H1 (cell line): Measurements from ENCODE around the gene GALNT17. TPM values are rescaled to one million over a fixed set of nuclear protein-coding genes. Genes with fewer than 3 reads are reported as not detected.

Source experiments
- CTCF ChIA-PET: fragments of 300-600 bp; sonication (Branson Sonifier 250); formaldehyde crosslinking; loops from one replicate; lab custom pipeline; 2021; ENCODE audit not compliant: partially characterized antibody; lab: Charles Lee
- POLR2A ChIA-PET: fragments of 300-600 bp; sonication (Branson Sonifier 250); formaldehyde crosslinking; loops from one replicate; lab custom pipeline; 2021; ENCODE audit warnings: inconsistent platforms; ENCODE audit not compliant: partially characterized antibody; lab: Charles Lee
- DNase-seq, 2 experiments: peaks; one replicate each; pipeline versions ENCODE4 v3.0.0 to v3.0.0-alpha.2; 2010 to 2022; ENCODE audit warnings: low spot score in 2 of 2, low read depth in 1 of 2, mixed read lengths in 1 of 2
- FAIRE-seq: peaks from 2 replicates; lab custom pipeline; 2011; peaks lifted over from hg19 to GRCh38; lab: Jason Lieb, UNC
- H2AFZ ChIP-seq: 2 replicates; pipeline ENCODE4 v1.8.1; 2012; ENCODE audit warnings: low read length, inconsistent platforms
- H2AK5ac ChIP-seq: 2 replicates; pipeline ENCODE4 v1.6.1; 2013; ENCODE audit warnings: low read depth, low read length
- H2BK120ac ChIP-seq: replicated peaks from 2 replicates; pipeline ENCODE3; 2013; ENCODE audit warnings: low read depth, low read length, inconsistent platforms
- H2BK12ac ChIP-seq: 2 replicates; pipeline ENCODE4 v1.6.1; 2013; ENCODE audit warnings: low read depth, low read length
- H2BK15ac ChIP-seq: 2 replicates; pipeline ENCODE4 v1.6.1; 2013; ENCODE audit warnings: low read length
- H2BK20ac ChIP-seq: 2 replicates; pipeline ENCODE4 v1.6.1; 2013; ENCODE audit warnings: low read length
- H2BK5ac ChIP-seq: 2 replicates; pipeline ENCODE4 v1.6.1; 2013; ENCODE audit warnings: low read depth, low read length
- H3K14ac ChIP-seq: 2 replicates; pipeline ENCODE4 v1.6.1; 2013; ENCODE audit warnings: inconsistent platforms; ENCODE audit not compliant: insufficient read length
- H3K18ac ChIP-seq: 2 replicates; pipeline ENCODE4 v1.6.1; 2013; ENCODE audit warnings: low read length; ENCODE audit errors: extremely low read depth
- H3K23ac ChIP-seq: 2 replicates; pipeline ENCODE4 v1.6.1; 2013; ENCODE audit warnings: inconsistent platforms; ENCODE audit not compliant: insufficient read length
- H3K23me2 ChIP-seq: 2 replicates; pipeline ENCODE4 v1.6.1; 2013; ENCODE audit warnings: low read depth, low read length
- H3K27ac ChIP-seq: 2 replicates; pipeline ENCODE4 v1.6.1; 2011; ENCODE audit warnings: low read depth, low read length, inconsistent platforms
- H3K27me3 ChIP-seq, 4 experiments: replicated peaks in 1 of 4; 1 replicate in 1 of 4; 2 replicates in 3 of 4; pipeline versions ENCODE4 v1.6.1 to v1.8.1; 2011 to 2013; ENCODE audit warnings: low read length in 3 of 4, mild to moderate bottlenecking in 3 of 4, inconsistent platforms in 2 of 4, mixed read lengths in 2 of 4, moderate library complexity in 1 of 4; ENCODE audit not compliant: control insufficient read depth in 3 of 4, insufficient read depth in 3 of 4; ENCODE audit errors: extremely low read depth in 1 of 4
- H3K36me3 ChIP-seq, 4 experiments: 2 replicates each; pipeline versions ENCODE4 v1.6.1 to v1.8.1; 2011 to 2013; ENCODE audit warnings: mild to moderate bottlenecking in 4 of 4, low read length in 3 of 4, moderate library complexity in 2 of 4, control low read depth in 1 of 4, inconsistent platforms in 1 of 4; ENCODE audit not compliant: insufficient read depth in 4 of 4, control insufficient read depth in 2 of 4
- H3K4ac ChIP-seq: replicated peaks from 2 replicates; pipeline ENCODE3; 2013; ENCODE audit warnings: low read length, low read depth, mixed read lengths, inconsistent platforms; ENCODE audit not compliant: insufficient read length
- H3K4me1 ChIP-seq, 4 experiments: replicated peaks in 1 of 4; 1 replicate in 1 of 4; 2 replicates in 3 of 4; pipeline versions ENCODE4 v1.6.1 to v1.8.1; 2011 to 2013; ENCODE audit warnings: low read length in 3 of 4, inconsistent platforms in 2 of 4, mixed read lengths in 1 of 4; ENCODE audit not compliant: insufficient read depth in 4 of 4, control insufficient read depth in 3 of 4
- H3K4me2 ChIP-seq, 2 experiments: 2 replicates each; pipeline versions ENCODE4 v1.6.1 to v1.8.1; 2011 to 2013; ENCODE audit warnings: low read depth in 2 of 2, low read length in 2 of 2, control low read depth in 1 of 2, inconsistent platforms in 1 of 2, mild to moderate bottlenecking in 1 of 2; ENCODE audit not compliant: insufficient read depth in 1 of 2
- H3K4me3 ChIP-seq, 4 experiments: fragments of 200-600, 300-600 bp in 1 of 4; sonication (generic), shearing (Covaris generic), sonication (Bioruptor Twin) in 1 of 4; 2 replicates each; pipeline versions ENCODE4 v1.5.1 to v1.8.1; 2011 to 2016; ENCODE audit warnings: low read length in 4 of 4, low read depth in 3 of 4, control low read depth in 2 of 4, inconsistent platforms in 2 of 4, mild to moderate bottlenecking in 2 of 4, mixed read lengths in 1 of 4, moderate library complexity in 1 of 4; ENCODE audit not compliant: insufficient read depth in 2 of 4; ENCODE audit errors: extremely low read depth in 1 of 4
- H3K56ac ChIP-seq: replicated peaks from 2 replicates; pipeline ENCODE3; 2013; ENCODE audit warnings: low read depth, mild to moderate bottlenecking, mixed read lengths, low read length, inconsistent platforms; ENCODE audit not compliant: insufficient read length
- H3K79me1 ChIP-seq: 2 replicates; pipeline ENCODE4 v1.6.1; 2013; ENCODE audit warnings: low read depth, low read length, control low read depth
- H3K79me2 ChIP-seq, 2 experiments: 2 replicates each; pipeline versions ENCODE4 v1.6.1 to v1.8.1; 2012 to 2013; ENCODE audit warnings: low read length in 2 of 2, mild to moderate bottlenecking in 2 of 2, inconsistent platforms in 1 of 2; ENCODE audit not compliant: insufficient read depth in 2 of 2, control insufficient read depth in 1 of 2
- H3K9ac ChIP-seq, 4 experiments: replicated peaks in 1 of 4; 1 replicate in 1 of 4; 2 replicates in 3 of 4; pipeline versions ENCODE4 v1.6.1 to v1.8.1; 2011 to 2013; ENCODE audit warnings: low read depth in 3 of 4, low read length in 3 of 4, control low read depth in 2 of 4, mild to moderate bottlenecking in 2 of 4, moderate library complexity in 2 of 4, inconsistent platforms in 1 of 4; ENCODE audit errors: extremely low read depth in 1 of 4
- H3K9me3 ChIP-seq, 2 experiments: 2 replicates each; pipeline versions ENCODE4 v1.6.1 to v1.8.1; 2012 to 2013; ENCODE audit warnings: mild to moderate bottlenecking in 2 of 2, moderate library complexity in 2 of 2, control low read depth in 1 of 2, inconsistent platforms in 1 of 2, low read depth in 1 of 2, low read length in 1 of 2, mixed read lengths in 1 of 2; ENCODE audit not compliant: insufficient read depth in 2 of 2
- H4K20me1 ChIP-seq, 2 experiments: replicated peaks in 1 of 2; 2 replicates each; pipeline versions ENCODE3 to v1.8.1; 2011 to 2013; ENCODE audit warnings: inconsistent platforms in 2 of 2, low read length in 2 of 2, mild to moderate bottlenecking in 1 of 2; ENCODE audit not compliant: insufficient read depth in 2 of 2, control insufficient read depth in 1 of 2
- H4K5ac ChIP-seq: 2 replicates; pipeline ENCODE4 v1.6.1; 2013; ENCODE audit warnings: low read length, low read depth, mixed read lengths, inconsistent platforms; ENCODE audit not compliant: insufficient read length
- H4K8ac ChIP-seq: 2 replicates; pipeline ENCODE4 v1.8.0; 2013; ENCODE audit warnings: mild to moderate bottlenecking, moderate library complexity, low read length, inconsistent platforms; ENCODE audit not compliant: insufficient read depth; ENCODE audit errors: extremely low read depth
- H4K91ac ChIP-seq: replicated peaks from 2 replicates; pipeline ENCODE3; 2013; ENCODE audit warnings: low read length, mixed read lengths, inconsistent platforms; ENCODE audit not compliant: insufficient read length
- CHD1 ChIP-seq: IDR thresholded peaks from 2 replicates; pipeline ENCODE4 v1.6.1; 2012; ENCODE audit warnings: low read depth, low read length, improper control_type of control experiment
- GTF2F1 ChIP-seq: IDR thresholded peaks from 2 replicates; pipeline ENCODE4 v1.6.1; 2012; ENCODE audit warnings: low read depth, low read length, improper control_type of control experiment, borderline replicate concordance
- KDM4A ChIP-seq: IDR thresholded peaks from one replicate; pipeline ENCODE4 v1.7.1; 2012; ENCODE audit warnings: low read depth, mild to moderate bottlenecking, moderate library complexity, low read length, inconsistent platforms; ENCODE audit not compliant: severe bottlenecking
- PHF8 ChIP-seq: fragments of 200-600 bp; sonication (generic); conservative IDR thresholded peaks from 2 replicates; pipeline ENCODE4 v1.7.1; 2012; ENCODE audit warnings: low read depth, mild to moderate bottlenecking, inconsistent platforms, low read length, moderate library complexity
- POLR2AphosphoS5 ChIP-seq: IDR thresholded peaks from 2 replicates; pipeline ENCODE4 v1.6.1; 2011; ENCODE audit warnings: low read depth, low read length
- POU5F1 ChIP-seq: IDR thresholded peaks from 2 replicates; pipeline ENCODE4 v1.6.1; 2011; ENCODE audit warnings: low read depth, mild to moderate bottlenecking, low read length, moderate library complexity
- RNF2 ChIP-seq: fragments of 200-900, 300-1000 bp; sonication (generic); IDR thresholded peaks from 2 replicates; pipeline ENCODE4 v1.7.1; 2016; ENCODE audit warnings: borderline replicate concordance, low read depth, mild to moderate bottlenecking, antibody characterized with exemption, low read length; ENCODE audit not compliant: poor library complexity, severe bottlenecking; ENCODE audit errors: missing control alignments
- SAP30 ChIP-seq: fragments of 300-600 bp; sonication (generic); IDR thresholded peaks from 2 replicates; pipeline ENCODE4 v1.7.1; 2012; ENCODE audit warnings: low read length, moderate library complexity, mild to moderate bottlenecking, inconsistent platforms; ENCODE audit not compliant: insufficient read depth, insufficient replicate concordance
- SIRT6 ChIP-seq: IDR thresholded peaks from one replicate; pipeline ENCODE4 v1.7.1; 2012; ENCODE audit warnings: low read length, inconsistent platforms
- TAF1 ChIP-seq: IDR thresholded peaks from 2 replicates; pipeline ENCODE4 v1.6.1; 2011; ENCODE audit warnings: mild to moderate bottlenecking, low read depth, low read length
- TCF12 ChIP-seq: IDR thresholded peaks from 2 replicates; pipeline ENCODE4 v1.6.1; 2011; ENCODE audit warnings: low read depth, mild to moderate bottlenecking, low read length
- WGBS, 2 experiments: shearing (Covaris generic) in 1 of 2; methylation state at CpG; one replicate each; pipeline versions ENCODE4 v1.1.6 to v1.1.7; 2013 to 2015; ENCODE audit warnings: low lambda C conversion rate in 2 of 2, mixed read lengths in 2 of 2, inconsistent platforms in 1 of 2, low coverage in 1 of 2, missing lambda C conversion rate in 1 of 2; ENCODE audit not compliant: insufficient replicate concordance in 2 of 2, insufficient coverage in 1 of 2, insufficient read length in 1 of 2; ENCODE audit errors: extremely low coverage in 1 of 2, missing lambda C conversion rate in 1 of 2; 5-methylcytosine and 5-hydroxymethylcytosine counted together
- polyA plus RNA-seq, 7 experiments: library from polyadenylated mRNA; depleted of rRNA in 3 of 7; stranded (reverse) in 5 of 7; unstranded in 2 of 7; fragments of >200 nt in 5 of 7; fragments of 200-250 nt in 2 of 7; gene quantifications; 1 replicate in 5 of 7; 2 replicates in 1 of 7; 4 replicates in 1 of 7; pipeline versions ENCODE4 v1.2.1 to v1.2.3, GENCODE V29; 2011 to 2013; ENCODE audit warnings: missing spikeins in 2 of 7, mixed read lengths in 2 of 7
- total RNA-seq: library from RNA; stranded (reverse); fragmentation: NEBNext Ultra II Directional; extraction: Animal tissue kit (Norgen Biotek cat#: 25700); gene quantifications from 2 replicates; pipeline ENCODE4 v1.2.1, GENCODE V29; 2021

The GALNT17 gene
- total and polyA plus RNA-seq, 2 of the 8 experiments (the other 6 are each of a cell fraction or from before 2014, with no cell fraction given), result 37.7 to 47.0 TPM

DNA sequence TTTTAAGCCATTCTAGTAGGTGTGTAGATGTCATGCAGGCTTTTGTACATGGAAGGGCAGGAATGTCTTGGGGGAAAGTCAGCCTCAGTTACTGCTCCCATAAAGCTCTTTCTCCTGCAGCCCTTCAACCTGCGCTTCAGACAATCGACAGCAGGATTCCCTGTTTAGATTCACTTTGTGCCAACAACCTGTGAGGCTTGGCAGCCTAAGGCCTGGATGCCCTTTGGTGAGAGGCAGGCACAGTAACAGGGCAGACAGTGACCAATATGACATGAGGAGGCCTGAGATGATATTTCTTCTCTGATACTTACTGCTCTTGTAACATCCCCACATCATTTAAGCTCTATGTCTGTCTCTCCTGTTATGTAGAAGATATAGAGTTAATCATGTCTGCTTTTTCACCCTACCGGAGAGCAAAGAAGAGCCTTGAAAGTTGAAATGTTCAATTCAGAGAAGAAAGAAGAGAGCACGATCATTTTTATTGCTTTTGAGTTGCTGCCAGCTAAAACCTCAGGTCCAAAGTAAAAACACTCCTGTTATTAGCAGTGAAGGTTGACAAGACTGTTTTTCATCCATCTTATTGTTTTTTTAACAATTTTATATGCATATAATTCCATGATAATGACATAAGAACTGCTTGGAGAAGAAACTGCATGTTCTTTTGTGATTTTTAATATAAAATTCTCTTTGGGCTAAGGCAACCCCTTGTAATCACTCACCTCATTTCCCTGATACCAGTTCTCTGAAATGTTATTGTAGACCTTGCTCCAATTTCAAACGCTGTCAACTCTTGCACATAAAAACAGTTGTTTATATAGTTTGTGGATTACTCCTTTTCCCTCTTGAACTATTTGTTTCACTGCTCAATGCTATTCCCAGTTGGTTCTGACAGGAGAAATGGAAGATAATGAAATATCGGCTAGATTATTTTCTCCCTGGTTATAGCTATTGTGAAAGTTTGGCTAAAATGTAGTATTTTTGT, 140.9 kb downstream of the GALNT17 start:
- H4K5ac ChIP-seq, result no peak overlapping the region
- no peak overlapping the region for H3K14ac ChIP-seq
- no peak overlapping the region for H2BK120ac ChIP-seq
- no peaks in the 10 kb centered on the region for H3K27me3 ChIP-seq
- H2AK5ac ChIP-seq, result peak overlapping the region; percentile 77; the same call in 1 of the 2 replicates
- no peaks in the 10 kb centered on the region for H4K20me1 ChIP-seq
- no peak overlapping the region for H3K4ac ChIP-seq
- no peak overlapping the region for H3K4me3 ChIP-seq
- H2BK12ac ChIP-seq, result no peak overlapping the region
- DNase-seq (no peak), FAIRE-seq (no peak)
- H3K79me1 ChIP-seq, result peaks cover 6% of the 10 kb centered on the region; the same call in 1 of the 2 replicates
- no peak overlapping the region for H2BK5ac ChIP-seq
- CTCF ChIA-PET, result interaction anchor here (0.6 to 1.4 kb wide), 4 partner anchors 17 to 1233 kb away, joined by 3 to 5 read pairs (median 4); no protein-coding TSS in a partner anchor
- peaks cover 3 to 9% (median 5%) of the 10 kb centered on the region in 4 experiments; a peak in 6 of 7 replicates for H3K4me1 ChIP-seq
- POLR2A ChIA-PET, result interaction anchor here (0.7 kb wide), 1 partner anchor 8 kb away, joined by 3 read pairs; no protein-coding TSS in a partner anchor
- no peak overlapping the region for H3K18ac ChIP-seq
- H3K23ac ChIP-seq, result no peak overlapping the region
- H3K56ac ChIP-seq, result no peak overlapping the region
- no peaks in the 10 kb centered on the region for H3K36me3 ChIP-seq
- 77% methylated on average over 6 of the region's 6 CpGs; no CpG with 5 or more reads in 1 of the 2 experiments for WGBS, 2 experiments
- H2BK20ac ChIP-seq, result no peak overlapping the region
- H3K27ac ChIP-seq, result no peak overlapping the region
- no peak overlapping the region for H2BK15ac ChIP-seq
- no peak overlapping the region for H4K8ac ChIP-seq
- no peak overlapping the region for H3K4me2 ChIP-seq
- H3K79me2 ChIP-seq, result peaks cover 6 to 88% of the 10 kb centered on the region in 2 experiments
- H4K91ac ChIP-seq, result no peak overlapping the region
- no peak overlapping the region for H3K9ac ChIP-seq
- H2AFZ ChIP-seq, result no peak overlapping the region
- H3K9me3 ChIP-seq, result peaks cover 2 to 7% of the 10 kb centered on the region in 2 experiments; a peak in 3 of 4 replicates
- no peaks in the 10 kb centered on the region for H3K23me2 ChIP-seq
- TF ChIP-seq CHD1 (no peak), SIRT6 (no peak), RNF2 (no peak), SAP30 (no peak), POLR2AphosphoS5 (no peak), PHF8 (no peak), TAF1 (no peak), GTF2F1 (no peak), KDM4A (no peak), POU5F1 (no peak), TCF12 (no peak)
